Measurements from ENCODE around the gene PLA2R1.

Gene PLA2R1

GRCh38 chr2:159926695-159927094 lies 135.7 kb downstream of the PLA2R1 start:
- no peak for DNase-seq (ENCODE audit: low read depth)

- no peak for DNase-seq (ENCODE audit: low read depth)
Observed at GRCh38 chr2:159925975-159926374, 136.4 kb downstream of the PLA2R1 start.

DNA sequence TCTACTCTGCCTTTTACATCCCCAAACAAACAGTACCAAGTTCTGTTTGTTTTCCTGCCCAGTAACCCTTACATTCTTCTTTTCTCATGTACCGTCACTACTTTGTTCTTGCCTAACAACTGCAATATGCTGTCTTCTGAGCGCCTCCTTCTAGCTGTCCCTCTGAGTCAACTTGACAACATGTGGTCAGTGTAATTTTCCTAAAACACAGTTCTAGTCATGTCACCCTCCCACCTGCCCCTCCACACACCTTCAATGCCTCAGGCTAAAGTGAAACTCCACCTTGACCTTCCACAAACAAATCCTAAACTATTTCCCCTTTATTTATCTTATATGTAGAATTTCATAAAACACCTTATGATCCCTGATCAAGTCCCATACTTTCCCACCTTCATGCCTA lies 139.9 kb downstream of the PLA2R1 start:
- no peak for DNase-seq (ENCODE audit: low read depth)

GRCh38 chr2:159921752-159922404 lies 140.5 kb downstream of the PLA2R1 start:
- DNase-seq (ENCODE audit: low read depth) = no peak

DNA sequence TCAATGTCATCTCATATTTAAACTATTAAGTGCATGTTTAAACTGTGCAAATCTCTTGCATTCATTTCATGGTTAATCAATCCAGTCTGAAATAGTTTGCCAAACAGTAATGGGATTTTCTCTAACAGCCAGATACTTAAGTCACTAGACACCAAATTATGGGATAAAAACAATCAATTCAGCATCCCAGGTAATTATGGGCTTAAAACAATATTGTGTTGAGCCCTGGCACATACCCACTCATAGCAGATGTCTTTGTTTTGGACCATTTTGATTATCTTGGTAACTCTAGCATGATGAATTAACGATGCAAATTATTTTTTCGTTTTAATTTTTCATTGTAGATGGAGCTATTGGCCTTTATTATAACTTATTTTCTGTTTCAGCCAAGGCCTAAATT lies 145.9 kb downstream of the PLA2R1 start:
- DNase-seq (ENCODE audit: low read depth) = no peak

GRCh38 chr2:159913900-159914299 lies 148.5 kb downstream of the PLA2R1 start:
- no peak for DNase-seq (ENCODE audit: low read depth)

DNA sequence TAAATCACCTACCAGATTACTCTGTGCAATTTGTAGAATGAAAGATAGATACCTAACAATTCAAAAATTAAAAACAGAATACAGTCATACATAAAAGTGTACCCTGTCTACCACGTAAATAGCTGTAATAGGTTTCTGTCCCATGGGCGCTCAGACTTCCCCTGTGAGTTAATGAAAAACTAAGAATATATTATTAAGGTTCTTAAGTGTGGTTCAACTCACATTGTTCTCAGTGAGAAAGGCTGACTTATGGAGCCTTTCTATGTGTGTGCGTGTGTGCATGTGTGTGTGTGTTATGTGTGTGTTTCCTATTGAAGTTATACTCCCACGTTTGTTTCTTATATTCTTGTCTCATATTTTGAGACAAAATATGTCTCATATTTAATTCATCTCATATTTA lies 149.8 kb downstream of the PLA2R1 start:
- DNase-seq (ENCODE audit: low read depth) = no peak

DNA sequence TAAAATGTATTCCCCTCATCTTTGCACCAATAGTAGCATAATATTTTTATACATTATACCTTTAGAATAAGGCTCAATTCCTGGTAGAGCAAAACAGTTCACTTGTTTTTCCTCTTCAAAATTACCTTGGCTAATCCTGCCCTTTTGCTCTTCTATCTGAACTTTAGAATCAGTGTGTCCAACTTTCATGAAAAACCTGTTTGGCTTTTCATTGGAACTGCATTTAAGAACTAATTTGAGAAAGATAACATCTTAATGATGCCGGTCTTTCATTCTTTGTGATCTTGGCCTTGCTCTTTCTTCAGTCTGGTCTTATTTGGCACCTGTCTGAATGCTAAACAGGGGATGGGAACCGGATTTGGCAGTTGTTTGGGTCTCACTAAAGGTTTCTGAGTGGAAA lies 151.5 kb downstream of the PLA2R1 start:
- no peak for DNase-seq (ENCODE audit: low read depth)

GRCh38 chr2:159908623-159909022 lies 153.8 kb downstream of the PLA2R1 start:
- no peak for DNase-seq (ENCODE audit: low read depth)

- DNase-seq (ENCODE audit: low read depth) = no peak
Observed at GRCh38 chr2:159907909-159908308, 154.5 kb downstream of the PLA2R1 start.

DNA sequence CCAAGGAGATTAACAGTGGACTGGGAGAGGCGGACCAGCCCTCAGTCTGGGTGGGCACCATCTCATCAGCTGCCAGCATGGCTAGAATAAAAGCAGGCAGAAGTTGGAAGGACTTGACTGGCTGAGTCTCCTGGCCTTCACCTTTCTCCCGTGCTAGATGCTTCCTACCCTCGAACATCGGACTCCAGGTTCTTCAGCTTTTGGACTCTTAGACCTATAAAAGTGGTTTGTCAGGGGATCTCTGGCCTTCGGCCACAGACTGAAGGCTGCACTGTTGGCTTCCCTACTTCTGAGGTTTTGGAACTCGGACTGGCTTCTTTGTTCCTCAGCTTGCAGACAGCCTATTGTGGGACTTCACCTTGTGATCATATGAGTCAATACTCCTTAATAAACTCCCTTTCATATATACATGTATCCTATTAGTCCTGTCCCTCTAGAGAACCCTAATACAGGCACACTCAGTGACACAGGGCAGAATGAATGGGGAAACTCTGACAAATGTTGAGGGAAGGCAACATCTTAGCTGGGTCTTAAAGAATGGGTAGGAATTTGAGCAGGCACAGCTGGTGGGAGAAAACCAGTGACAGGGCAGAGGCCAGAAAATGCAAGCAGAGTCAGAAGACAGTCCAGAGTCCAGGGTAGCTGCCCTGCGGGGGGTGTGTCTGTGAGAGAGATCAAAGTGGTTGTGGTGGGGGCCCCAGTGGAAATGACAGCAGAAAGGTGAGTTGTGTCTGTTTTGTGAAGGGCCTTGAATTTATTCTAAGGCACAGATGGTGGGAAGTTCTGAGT lies 156.3 kb downstream of the PLA2R1 start:
- no peak for DNase-seq (ENCODE audit: low read depth)

DNA sequence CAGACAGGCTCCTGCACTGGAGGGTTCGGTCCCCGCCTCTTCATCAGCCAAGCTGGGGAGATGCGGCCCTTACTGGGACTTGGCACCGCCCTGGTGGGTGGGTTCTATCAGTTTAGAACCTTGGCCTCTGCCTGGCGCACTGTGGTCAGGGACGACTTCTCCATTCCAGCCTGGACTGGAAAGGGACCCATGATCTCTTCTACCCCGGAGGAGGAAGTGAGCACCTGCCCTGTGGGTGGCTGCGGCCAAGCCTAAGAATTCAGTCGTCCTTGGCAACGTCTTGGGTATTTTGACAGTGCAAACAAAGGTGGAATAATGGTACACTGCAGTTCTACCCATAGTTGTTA lies 157.5 kb downstream of the PLA2R1 start:
- DNase-seq (ENCODE audit: low read depth) = no peak

DNA sequence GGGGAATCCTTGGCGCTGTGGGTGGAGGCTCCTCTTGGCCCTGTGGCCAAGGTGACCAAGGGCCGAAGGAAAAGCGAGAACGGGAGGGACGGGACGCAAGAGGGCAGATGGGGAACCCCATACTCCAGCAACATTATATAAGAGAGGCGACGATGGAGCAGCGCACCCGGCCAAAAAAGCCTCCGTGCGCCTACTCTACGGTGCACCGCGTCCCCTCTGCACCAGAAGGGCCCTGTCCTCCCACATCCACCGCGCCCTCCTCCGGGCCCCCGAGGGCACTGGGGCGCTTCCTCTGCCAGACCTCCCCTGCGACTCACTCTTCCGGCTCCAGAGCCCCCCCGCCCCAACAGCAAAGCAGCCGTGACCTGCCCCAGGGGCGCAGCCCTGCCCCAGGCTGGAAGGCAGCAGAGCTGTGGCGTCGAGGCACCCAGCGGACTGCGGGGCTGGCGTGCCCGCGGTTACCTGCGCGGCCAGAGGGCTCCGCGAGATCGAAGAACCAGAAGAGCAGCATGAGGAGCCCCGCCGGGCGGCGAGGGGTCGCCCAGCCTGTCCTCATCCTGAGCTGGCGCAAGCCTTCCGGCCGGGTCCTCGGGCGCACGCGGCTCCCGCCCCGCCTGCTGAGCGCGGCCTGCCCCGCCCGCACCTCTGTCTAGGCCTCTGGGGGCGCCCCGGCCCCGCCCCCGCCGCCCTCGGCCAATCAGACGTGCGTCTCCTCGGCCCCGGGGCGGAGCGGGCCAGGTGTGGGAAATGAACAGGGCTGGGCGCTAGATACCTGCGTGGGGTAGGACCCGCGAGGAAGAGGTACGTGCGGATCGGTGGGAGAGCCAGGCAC lies 158.1 kb downstream of the PLA2R1 start, which contains the start of gene LY75:
Gene LY75 (minus strand): TSS at position 630 of the 832 bp plus-strand sequence.
- no peak for DNase-seq (ENCODE audit: low read depth)

GRCh38 chr2:159903443-159904126 lies 158.8 kb downstream of the PLA2R1 start:
- DNase-seq (ENCODE audit: low read depth) = no peak

DNA sequence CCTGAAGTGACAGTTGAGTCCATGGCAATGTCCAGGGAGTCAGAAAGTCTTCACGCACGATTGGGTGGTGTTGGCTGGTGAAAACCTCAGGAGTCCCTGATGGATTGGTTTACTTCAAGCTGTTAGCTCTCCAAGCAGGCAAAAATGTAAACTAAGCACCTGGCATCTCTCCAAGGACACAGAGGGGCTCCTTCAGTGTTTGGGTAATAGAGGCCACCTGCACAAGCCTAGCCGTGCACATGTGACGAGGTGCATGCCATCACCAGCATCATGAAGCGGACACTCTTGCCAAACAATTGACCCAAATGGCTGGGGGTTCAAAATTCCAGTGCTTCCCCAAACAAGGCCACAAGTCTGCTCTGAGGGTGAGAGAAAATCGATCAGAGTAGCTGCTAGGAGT lies 159.7 kb downstream of the PLA2R1 start:
- no peak for DNase-seq (ENCODE audit: low read depth)

GRCh38 chr2:159900343-159900742 lies 162.1 kb downstream of the PLA2R1 start:
- DNase-seq (ENCODE audit: low read depth) = no peak

DNA sequence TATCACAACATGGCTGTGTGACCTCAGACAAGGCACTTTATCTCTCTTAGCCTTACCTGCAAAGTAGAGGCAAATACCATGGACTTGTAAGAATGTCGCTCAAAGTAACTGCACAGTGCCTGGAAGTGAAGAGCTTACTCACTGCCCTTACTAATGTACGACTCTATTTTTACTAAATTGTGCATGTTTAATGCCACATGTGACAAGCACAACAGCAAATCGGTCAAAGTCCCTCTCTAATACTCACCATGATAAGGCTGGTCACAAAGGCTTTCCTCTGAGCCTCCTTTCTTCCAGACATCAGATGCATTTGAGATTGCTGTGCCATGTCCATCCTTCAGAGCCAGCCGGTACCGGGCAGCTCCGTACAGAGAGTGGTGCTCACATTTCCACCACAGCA lies 164.0 kb downstream of the PLA2R1 start:
- DNase-seq (ENCODE audit: low read depth) = no peak

- DNase-seq (ENCODE audit: low read depth) = no peak
Observed at GRCh38 chr2:159897720-159898119, 164.7 kb downstream of the PLA2R1 start.

DNA sequence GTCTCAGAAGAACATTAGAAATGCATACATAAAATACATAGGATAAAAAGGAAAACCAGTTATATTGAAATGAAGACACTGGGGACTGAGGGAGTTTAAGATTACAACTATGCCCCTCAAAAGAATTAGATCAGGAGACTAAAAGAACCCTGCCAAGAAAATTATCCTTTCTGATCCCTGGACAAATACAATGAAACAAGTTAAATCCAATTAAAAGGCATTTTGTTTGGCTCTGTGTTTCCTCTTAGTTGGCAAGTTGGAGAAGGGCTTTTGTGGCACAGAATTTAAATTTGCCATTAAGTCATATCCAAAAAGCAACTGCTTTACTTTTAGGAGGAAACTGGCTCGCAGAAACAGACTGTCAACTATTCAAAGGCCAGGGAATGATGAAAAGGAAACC lies 165.3 kb downstream of the PLA2R1 start:
- no peak for DNase-seq (ENCODE audit: low read depth)

GRCh38 chr2:159895258-159896065 lies 167.0 kb downstream of the PLA2R1 start:
- DNase-seq (ENCODE audit: low read depth) = no peak

GRCh38 chr2:159894145-159894838 lies 168.1 kb downstream of the PLA2R1 start:
- no peak for DNase-seq (ENCODE audit: low read depth)
